SW 1271 (cell line): ENCODE measurements around the gene PPP6R2.
A peak's percentile ranks its signal among the peaks of the same experiment; 100 is the strongest.

Experiments used
- DNase-seq, 2 experiments: peaks; one replicate each; lab custom pipeline; 2025; lab: John Stamatoyannopoulos, UW

PPP6R2 gene

DNA sequence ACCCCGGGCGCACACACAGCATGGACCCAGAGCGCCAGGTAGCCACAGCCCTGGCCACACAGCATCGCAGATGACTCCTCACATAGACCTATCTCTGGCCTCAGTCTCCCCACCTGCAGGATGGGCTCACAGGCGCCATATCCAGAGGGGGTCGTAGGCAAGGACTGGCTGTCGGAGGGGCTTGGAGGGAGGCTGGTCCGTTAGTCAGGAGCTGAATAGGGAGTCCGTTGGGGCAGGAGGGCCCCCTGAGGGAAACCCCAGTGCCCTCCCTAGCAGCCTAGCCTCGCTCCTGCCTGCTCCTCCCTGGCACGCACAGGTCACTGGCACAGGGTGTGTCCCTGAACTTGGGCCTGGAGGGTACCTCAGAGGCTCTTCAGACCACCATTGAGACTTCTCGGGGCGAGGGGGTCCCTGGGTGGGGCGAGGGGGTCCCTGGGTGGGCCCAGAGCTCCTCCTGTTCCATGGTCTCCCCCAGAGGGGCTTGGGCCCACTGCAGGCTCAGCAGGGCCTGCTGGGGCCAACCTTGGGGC is 37.7 kb upstream of the PPP6R2 start:
- no peak for DNase-seq

DNA sequence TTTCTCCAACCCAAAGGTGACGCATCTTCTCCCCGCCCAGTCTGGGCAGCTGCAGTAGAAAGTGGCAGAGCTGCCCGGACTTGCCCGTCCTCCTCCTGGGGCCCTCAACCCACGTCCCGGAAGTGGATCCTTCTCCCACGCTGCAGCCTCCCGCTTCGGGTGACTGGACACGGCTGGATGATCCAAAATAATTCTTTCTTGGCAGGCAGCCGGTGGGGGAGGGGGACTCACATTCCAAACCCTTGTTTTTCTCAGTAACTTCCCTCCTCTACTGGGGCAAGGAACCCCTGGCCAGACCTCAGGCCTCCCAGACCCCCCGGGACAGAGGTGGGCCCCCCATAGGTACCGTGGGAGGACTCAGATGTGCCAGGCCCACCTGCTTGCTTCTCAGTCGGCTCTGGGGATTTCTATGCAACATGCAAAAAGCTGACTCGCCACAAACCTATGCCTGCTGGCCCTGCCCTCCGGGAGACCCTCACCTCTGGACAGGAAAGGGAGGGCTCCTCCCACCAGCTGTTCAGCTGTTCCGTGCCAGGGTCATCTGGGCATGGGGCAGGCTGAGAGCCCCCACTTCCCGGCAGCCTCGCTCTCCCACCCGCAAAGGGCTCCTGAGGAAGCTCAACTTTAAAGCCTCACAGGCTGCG is 37.1 kb upstream of the PPP6R2 start:
- peak; percentile 27 to 72 for DNase-seq

DNA sequence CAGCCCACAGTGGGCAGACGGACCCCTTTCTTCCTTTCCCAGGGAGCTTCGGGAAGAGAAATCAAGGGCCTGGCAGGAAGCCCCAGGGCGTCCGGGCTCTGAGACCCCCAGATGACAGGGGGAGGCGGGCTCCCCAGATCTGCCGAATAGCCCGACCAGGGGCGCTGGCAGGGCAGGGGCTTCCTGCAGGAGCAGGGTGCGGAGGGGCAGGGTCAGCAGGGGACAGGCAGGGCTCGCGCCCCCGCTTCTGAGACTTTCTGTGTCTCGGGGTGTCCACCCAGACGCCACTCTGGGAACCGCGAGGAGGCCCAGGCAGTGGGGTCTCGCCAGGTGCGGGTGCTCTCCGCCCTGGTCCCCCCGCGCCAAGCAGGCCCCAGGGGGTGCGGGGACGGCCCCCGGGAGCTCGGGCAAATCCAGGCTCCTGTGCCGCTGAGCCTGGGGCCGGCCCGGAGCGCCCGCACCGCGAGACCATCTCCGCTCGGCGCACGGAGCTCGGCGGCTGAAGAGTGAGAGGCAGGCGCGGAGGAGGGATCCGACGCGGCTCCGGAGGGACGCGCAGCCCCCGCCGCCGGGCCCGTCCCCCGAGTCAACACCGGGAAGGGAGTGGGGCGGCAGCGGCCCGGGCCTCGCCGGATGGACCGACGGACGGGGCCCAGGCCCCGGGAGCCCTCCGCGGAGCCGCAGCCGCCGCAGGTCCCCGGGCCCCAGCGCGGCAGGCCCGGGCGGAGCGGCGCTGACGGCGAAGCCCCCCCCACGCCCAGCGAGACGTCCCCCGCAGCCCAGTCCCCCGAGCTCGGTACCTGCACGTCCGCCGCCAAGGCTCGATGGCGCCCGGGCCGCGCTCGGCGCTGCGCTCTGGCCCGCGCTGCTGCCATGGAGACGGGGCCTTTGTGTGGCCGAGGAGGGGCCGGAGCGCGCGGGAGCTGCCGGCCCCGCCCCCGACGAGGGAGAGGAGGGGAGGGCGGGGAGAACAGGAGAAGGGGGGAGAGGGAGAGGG is 36.1 kb upstream of the PPP6R2 start, which contains the start of gene PLXNB2:
Gene PLXNB2, minus strand, starts transcription at position 894 of the 997 bp plus-strand sequence. CDS start 17,062 bp downstream, outside the sequence.
- DNase-seq: peak; percentile 11 to 53

DNA sequence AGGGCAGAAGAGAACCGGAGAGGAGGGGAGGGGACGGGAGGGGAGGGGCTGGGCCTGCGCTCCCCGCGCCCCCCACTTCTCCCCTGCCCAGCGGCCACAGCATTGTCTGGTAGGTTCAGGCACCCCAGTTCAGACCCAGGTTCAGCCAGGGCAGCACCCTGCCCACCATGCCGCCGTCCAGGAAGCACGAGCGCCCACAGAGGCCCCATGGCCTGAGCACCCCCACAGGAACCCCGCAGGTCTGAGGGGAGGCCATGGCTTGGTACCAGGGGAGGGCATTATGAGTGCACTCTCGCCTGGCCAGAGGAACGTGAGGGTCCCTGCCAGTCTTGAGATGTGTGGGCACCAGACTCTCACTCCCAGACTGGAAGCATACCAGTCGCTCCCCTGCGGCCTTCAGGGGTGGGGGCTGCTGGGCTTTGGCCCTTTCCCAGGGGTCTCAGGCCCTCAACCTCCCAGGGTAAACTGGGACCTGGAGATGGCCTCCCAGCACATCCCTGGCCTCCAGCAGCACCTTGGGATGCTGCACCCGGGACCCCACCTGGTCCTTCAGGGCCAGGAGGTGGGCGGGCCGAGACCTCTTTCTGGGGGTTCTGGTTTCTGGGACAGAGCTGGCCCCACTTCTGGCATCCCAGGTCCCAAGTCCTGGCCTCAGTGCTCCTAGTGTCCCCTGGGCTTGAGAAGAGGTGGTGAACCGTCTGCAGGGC is 35.1 kb upstream of the PPP6R2 start:
- DNase-seq: no peak

DNA sequence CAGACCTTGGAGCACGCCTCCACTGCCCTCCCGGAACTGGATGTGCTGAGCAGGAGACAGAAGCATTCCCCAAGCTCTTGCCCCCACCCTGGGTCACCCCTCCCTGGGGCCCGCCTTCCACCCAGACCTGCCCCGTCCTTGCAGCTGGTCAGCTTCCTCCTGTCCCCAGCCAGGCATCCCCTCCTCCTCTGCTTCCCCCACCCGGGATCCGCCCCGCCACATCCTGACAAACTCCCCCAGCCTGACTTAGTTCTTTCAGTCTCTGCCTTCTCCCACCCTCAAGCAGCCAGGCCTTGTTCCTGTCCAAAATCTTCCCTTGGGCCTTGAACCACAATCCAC is 34.6 kb upstream of the PPP6R2 start:
- DNase-seq: peak in 1 of 2 experiments; percentile 28

DNA sequence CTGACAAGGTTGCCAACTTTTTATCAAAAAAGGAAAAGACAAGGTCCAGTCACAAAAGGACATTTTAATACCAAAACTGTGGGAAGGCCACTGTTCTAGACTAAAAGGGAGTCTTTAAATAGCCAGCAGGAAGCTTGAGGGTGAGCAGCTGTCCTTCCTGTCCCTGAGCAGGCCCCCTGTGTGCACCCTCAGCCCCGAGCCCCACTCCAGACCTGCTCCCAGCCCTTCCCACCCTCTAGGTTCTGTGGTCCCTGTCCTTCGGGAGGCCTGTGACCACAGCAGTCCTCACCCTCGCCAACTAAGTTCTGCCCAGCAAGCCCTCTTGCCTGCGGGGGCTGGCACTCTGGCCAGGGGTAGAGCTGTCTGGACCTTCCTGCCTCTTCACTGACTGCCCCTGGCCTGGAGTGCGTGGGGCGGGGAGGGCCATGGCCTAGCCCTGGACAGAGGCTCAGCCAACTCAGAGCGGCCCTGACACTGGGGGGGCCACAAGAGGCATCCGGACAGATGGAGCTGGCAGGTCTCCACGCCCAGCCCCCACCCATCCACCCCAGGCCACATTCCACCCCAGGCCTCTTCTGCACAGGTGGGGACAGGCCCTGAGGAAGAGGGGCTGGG is 34.0 kb upstream of the PPP6R2 start:
- DNase-seq: no peak

DNA sequence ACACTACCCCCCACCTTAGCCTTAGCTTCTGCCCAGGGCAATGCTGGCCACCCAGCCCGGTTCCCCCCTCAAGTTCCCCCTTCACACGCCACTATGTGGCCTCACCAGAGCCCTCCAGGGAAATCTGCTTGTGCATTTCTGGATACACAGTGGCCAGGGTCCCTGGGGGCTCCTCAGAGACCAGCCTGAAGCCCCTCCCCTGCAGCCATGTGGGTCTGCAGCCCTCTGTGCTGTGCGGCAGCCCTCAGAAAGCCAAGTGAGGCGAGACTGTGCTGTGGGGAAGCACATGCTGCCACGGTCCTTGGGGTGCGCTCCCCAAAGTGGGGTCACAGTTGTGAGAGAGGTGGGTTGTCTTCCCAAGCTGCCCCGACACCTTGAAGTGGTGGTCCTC is 33.5 kb upstream of the PPP6R2 start:
- no peak for DNase-seq

DNA sequence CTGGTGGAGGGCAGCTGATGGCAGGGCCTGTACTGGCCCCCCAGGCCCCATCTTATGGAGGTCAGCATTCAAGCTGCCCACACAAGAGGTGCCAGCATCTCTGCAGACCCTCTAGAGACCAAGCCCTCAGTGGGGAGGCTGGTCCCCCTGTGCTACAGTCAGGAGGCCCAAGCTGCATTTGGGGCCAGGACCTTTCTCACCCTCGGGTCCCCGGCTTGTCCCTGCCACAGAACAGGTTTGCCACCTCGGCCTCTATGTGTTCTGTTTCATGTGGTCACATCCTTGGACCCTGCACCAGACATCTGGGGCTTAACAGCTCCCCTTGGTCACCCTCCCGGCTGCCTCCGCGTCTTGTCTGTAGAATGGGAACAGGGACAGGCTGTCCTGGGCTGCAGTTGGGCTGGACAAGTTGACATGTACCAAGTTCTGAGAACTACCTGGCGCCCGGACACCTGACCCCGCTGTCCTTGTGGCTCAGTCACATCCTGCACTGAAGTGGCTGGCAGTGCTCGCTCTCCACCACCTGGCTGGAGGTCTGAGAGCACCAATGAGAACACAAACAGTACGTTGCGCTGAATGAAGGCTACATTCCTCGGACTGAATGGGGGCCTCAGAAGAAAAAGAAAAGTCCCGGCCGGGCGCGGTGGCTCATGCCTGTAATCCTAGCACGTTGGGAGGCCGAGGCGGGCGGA is 33.0 kb upstream of the PPP6R2 start:
- DNase-seq: no peak

DNA sequence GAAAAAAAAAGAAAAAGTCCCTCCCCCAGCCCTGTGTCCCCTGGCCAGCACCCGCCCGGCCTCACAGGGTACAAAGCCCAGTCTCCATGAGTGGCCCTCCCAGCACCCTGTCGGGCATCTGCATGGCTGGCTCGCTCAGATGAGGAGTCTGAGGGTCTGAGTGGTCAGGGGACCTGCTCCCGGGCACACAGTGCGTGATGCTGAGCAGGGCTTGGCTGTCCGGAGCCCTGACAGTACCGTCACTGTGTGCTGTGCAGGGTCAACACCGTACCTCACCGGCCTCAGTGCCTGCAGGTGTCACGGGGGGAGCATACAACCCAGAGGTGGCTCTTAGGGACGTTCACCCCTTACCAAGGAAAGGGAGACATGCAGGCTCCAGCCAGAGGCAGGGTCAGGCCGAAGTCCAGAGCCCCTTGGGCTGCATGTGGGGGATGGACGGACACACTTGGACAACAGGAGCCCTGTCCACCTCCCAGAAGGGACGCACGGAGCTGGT is 32.1 kb upstream of the PPP6R2 start:
- DNase-seq: no peak

DNA sequence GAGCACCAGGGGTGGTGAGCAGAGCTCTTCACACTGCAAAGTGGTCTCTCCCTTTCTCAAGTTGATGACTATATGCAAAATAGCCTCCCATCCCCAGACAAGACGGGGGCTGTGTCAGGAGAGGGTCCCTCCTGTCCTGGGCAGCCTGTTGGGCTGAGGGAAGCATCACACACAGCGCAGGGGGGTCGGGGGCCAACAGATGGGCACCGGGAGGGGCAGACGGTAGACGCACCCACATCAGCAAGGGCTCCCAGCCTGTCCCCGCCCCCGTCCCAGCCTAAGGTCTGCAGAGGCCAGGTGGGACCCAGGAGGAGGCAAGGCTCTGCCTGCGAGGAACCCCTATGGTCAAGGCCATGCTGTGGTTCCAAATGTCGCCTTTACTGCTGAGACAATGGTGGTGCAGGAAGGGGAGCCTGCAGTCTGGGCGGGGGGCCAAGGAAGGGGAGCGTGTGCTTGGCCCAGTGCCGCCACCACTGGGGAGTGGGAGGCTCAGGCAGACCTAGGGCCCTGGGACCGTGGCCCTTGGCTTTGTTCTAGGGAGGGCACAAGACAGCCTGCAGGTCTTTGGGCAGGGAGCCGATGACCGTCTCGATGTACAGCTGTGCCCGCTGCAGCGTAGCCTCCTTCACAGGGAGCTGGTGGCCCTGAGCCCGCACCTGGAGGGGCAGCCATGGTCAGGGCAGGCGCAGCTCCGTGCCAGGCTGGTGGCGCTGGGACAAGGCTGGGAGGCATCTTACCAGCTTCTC is 31.3 kb upstream of the PPP6R2 start:
- DNase-seq: no peak

DNA sequence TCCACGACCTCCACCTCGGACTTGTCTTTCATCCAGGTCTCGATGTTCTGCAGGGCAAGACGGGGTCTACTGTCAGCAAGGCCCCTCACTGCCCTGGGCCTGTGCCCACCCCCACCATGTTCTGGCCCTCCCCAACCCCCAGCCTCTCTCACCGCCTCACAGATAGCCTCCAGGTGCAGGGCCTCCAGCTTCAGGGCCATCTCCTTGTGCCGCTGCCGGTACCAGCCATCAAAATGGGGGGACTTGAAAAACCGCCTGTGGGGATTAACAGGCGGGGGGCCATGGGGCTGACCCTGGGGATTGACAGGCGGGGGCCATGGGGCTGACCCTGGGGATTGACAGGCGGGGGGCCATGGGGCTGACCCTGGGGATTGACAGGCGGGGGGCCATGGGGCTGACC is 30.8 kb upstream of the PPP6R2 start:
- DNase-seq: no peak

DNA sequence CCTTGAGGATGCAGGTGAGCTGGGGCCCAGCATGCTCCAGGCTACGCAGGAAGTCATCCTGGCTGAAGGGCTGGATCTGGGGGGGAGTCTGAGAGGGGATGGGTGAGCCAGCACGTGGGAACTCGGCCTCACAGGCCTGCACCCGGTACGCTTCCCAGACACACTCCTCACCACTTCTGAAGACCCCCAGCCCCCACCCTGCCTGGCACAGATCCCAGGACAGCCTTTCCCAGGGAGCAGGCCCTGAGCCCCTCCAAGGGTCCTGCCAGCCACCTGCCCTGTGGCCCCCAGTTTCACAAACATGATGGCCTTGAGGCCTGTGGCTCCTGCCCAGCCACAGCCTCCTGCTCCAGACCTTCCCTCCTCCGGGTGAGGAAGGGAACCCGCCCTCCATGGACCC is 30.1 kb upstream of the PPP6R2 start:
- no peak for DNase-seq

DNA sequence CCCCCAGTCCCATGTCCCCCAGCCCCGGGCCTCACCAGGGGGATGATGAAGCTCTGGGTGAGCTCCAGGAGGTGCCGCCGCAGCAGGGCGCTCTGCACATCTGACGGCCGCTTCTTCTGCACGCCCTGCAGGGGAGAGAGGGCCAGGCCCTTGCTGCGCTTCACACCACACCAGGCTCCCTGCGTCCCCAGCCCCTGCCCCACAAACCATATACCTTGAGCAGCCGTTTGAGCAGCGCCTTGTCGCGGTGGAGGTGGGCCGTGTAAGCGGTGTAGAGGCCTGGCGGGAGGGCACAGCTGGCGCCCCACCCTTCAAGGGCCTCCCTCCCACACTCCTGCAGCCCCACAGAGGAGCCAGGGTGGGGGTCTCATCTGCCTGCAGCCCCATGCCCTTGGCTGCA is 29.5 kb upstream of the PPP6R2 start:
- no peak for DNase-seq

DNA sequence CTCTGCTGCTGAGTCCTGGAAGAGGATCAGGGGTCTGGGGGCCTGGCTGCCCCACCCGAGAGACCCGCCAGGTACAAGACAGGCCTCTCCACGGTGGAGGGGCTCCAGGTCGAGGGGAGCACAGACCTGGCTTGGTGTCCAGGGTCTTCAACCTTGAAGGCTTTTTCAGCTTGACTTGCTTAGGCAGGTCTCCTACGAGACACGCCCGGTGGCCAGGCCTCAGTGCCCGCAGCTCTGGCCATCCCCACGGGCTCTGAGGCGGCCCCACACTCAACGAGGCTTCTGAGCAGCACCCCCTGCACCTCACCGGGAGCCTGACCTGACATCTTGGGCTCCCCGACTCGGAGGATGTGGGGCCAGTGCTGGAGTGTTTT is 29.1 kb upstream of the PPP6R2 start:
- DNase-seq: no peak

DNA sequence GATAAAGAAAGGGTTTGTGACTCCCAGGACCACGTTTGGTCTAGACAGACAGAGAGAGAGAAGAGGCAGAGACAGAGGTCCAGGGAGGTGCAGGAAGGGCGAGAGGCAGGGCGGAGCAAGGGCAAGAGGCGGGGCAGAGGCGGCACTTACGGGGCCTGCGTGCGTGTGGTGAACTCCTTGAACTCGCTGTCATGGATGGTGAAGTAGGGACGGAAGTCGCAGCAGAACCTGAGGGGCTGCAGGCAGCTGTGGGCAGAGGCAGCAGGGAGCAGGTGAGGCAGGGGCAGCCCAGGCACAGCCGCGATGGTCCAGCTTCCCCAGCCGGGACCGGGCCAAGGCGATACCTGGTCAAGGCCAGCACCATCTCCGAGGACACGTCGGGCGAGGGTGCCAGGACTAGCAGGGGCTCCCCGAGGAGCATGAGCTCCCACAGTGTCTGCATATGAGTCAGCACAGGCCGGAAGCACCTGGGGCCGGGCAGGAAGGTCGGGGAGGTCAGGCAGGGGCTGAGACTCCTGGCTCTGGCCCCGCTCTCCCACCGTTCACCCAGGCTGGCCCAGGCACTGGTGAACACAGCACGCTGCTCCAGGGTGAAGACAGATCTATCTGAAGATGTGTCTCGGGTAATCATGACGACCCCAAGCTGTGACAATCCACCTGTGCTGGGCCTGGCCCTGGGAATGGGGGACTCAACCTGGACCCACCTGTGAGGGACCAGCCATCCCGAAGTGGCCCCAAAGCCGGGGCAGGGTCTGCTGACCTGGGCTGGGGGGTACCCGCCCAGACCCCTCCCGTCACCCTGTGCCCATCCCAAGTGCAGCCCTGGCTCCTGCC is 28.5 kb upstream of the PPP6R2 start:
- no peak for DNase-seq

DNA sequence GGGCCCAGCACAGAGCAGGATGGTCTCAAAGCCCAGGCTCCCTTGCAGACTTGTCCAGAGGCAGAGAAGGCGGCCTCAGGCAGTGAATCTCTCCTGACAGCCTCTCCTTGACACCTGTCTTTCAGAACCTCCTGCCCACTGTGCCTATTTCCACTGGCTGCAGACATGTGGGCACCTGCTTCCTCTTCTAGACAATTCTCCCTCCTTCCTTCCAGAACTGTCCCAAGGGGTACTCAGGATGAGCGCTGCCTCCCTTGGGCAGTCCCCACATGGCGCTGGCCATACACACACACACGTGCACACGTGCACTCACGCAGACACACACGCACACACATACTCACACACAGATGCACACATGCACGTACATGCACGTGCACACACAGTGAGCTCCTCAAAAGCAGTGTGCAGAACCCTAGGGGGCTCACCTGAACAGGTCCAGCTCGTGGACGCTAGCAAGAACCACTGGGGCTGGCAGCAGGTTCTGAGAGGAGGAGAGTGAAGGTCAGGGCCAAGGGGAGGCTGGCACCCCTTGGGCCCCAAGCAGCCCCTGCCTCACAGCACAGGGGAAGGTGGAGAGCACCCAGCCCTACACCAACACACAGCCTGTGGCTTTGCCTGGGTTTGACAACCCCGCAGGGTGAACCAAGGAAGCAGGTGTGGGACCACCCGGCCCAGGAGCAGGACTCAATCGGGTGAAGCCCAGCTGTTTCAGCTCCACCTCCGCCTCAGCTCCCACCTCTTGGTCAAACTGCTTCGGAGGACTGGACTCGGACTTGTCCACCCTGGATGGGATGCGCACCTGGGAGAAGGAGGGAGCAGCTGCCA is 27.6 kb upstream of the PPP6R2 start:
- no peak for DNase-seq

DNA sequence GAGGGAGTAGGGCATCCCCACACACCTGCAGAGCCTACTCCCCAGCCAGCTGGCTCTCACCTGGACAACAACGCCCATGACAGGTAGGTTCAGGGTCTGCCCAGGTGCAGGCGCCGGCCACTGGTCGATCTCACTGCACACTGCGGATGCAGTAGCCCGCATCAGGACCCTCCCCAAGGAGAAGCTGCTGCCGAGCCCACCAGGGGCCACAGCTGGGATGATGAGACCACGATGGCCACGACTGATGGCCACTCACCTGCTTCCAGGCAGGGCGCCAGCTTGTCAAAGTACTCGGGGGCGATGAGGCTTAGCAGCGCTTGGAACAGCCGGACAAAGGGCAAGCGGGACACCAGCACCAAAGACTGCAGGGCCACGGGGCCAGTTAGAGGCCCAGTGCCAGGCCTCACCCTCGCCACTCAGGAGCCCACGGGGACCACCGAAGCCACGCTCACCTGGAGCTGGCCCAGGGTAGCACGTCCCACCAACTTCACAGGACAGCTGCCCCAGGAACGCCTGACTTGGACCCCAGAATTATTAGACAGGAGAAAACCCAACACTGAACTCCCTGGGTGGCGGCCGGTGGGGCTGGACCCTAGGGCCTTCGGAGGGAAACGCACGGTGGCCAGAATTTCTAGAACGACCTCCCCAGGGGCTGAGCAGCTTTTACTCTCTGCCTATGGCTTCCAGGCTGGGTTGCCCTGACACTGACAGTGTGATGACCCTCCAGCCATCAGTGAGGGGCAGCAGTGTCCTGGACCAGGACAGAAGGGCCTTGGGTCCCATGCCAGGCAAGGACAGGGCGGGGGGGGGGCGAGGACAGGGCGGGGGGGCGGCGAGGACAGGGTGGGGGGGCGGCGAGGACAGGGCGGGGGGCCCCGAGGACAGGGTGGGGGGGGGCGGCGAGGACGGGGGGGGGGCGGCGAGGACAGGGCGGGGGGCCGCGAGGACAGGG is 26.7 kb upstream of the PPP6R2 start:
- no peak for DNase-seq

DNA sequence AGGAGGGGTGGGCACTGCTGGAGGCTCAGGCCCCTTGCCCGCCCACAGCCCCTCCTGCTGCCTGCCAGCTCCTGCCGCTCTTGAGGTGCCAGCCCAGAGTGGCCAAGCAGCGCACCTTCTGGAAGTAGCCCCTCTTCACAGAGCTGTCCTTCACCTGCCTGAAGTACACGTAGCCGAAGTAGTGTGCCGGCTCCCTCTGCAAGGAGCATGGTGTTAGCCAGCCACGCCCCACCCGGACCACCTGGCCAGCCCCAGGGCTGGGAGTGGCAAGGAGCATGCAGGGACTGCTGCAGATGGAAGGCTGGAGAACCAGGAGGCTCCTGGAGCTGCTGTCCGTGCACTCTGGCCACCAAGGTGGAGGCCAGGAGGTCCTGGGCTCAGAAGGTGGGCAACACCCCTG is 25.9 kb upstream of the PPP6R2 start:
- no peak for DNase-seq
